IPS-15b (cell line): ENCODE data around the gene ATXN1.

Source experiments
- H3K27me3 ChIP-seq: one replicate; pipeline ENCODE4 v1.6.1; 2013; ENCODE audit warnings: low read length; ENCODE audit not compliant: control insufficient read depth, insufficient read depth
- H3K36me3 ChIP-seq: one replicate; pipeline ENCODE4 v1.6.1; 2013; ENCODE audit warnings: low read length; ENCODE audit not compliant: control insufficient read depth, insufficient read depth
- H3K4me1 ChIP-seq: one replicate; pipeline ENCODE4 v1.6.1; 2013; ENCODE audit warnings: mild to moderate bottlenecking, low read length; ENCODE audit not compliant: control insufficient read depth, insufficient read depth
- H3K4me3 ChIP-seq: one replicate; pipeline ENCODE4 v1.5.1; 2013; ENCODE audit warnings: low read depth, low read length
- H3K9ac ChIP-seq: one replicate; pipeline ENCODE4 v1.6.1; 2013; ENCODE audit warnings: low read depth, mild to moderate bottlenecking, low read length
- H3K9me3 ChIP-seq: one replicate; pipeline ENCODE4 v1.6.1; 2013; ENCODE audit warnings: mild to moderate bottlenecking, low read length; ENCODE audit not compliant: control insufficient read depth, insufficient read depth

ATXN1 gene

DNA sequence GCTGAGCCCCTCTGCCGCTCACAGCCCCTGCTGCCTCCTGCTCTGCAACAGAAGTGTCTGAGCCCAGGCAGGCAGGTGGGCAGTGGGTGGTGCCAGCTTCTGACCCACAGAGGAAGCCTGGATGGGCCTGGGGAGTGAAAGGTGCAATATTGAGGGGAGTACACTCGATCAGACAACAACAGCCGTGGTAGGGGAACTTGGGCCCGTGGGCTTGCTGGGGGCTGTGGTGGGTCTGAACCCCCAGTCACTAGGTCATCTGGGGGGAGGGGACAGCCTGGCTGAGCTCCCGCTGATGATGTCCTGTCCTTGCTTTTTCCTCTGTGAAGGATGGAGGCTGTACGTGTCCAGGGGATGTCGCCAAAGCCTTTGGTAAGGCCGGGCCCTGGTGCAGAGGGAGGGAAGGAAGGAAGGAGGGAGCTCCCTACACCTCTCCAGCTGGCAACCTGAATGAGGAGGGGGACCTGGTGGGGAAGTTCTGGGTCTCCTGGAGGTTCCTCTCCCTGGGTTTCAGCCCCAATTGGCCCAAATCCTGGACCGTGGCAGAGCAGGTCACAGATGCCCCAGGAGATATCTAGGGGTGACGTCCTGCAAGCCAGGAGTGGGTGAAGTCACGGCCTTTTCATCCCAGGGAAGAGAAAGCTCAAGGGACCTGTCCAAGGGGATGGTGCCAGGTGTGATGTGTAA is 475.7 kb downstream of the ATXN1 start:
- H3K4me1 ChIP-seq, result peaks cover under 1% of the 10 kb centered on the region
- H3K9ac ChIP-seq, result no peak overlapping the region
- no peak overlapping the region for H3K4me3 ChIP-seq
- H3K36me3 ChIP-seq, result no peaks in the 10 kb centered on the region
- no peaks in the 10 kb centered on the region for H3K27me3 ChIP-seq
- H3K9me3 ChIP-seq, result no peaks in the 10 kb centered on the region

DNA sequence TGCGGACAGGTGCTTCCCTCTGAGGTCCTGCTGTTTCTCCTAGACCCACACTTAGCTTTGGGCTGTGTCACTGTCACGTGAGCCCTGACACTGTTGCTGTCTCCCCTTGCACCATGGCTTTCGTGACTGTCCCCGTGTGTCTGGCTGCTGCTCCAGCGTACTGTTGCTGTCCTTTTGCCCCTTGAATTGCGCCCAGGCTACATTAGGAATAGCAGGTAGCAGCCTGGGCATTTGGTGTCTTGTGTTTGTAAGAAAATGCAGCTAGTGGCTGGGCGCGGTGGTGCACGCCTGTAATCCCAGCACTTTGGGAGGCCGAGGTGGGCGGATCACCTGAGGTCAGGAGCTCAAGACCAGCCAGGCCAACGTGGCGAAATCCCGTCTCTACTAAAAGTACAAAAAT is 476.8 kb downstream of the ATXN1 start:
- no peak overlapping the region for H3K4me3 ChIP-seq
- H3K4me1 ChIP-seq, result no peaks in the 10 kb centered on the region
- H3K27me3 ChIP-seq, result no peaks in the 10 kb centered on the region
- H3K36me3 ChIP-seq, result no peaks in the 10 kb centered on the region
- H3K9ac ChIP-seq, result no peak overlapping the region
- no peaks in the 10 kb centered on the region for H3K9me3 ChIP-seq

DNA sequence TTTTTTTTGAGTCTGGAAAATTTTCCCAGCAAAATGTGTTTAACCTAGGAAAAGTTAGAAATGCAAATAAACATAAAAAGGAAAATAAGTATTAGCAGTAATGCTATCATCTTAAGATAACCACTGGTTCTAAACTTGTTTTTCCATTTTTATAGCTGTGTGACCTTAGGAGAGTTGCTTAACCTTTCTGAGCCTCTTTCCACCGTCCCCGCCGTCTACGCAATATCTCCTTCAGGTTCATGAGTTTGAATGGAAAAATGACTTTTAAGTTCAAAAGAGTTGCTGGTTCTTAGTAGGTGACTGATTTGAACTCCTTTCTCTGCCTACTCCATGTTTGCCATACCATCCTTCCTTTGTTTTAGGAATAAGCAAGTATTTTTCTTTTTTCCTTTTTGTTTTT is 478.9 kb downstream of the ATXN1 start:
- no peak overlapping the region for H3K4me3 ChIP-seq
- peaks cover 3% of the 10 kb centered on the region for H3K4me1 ChIP-seq
- H3K9me3 ChIP-seq, result no peaks in the 10 kb centered on the region
- no peaks in the 10 kb centered on the region for H3K27me3 ChIP-seq
- H3K36me3 ChIP-seq, result no peaks in the 10 kb centered on the region
- no peak overlapping the region for H3K9ac ChIP-seq

DNA sequence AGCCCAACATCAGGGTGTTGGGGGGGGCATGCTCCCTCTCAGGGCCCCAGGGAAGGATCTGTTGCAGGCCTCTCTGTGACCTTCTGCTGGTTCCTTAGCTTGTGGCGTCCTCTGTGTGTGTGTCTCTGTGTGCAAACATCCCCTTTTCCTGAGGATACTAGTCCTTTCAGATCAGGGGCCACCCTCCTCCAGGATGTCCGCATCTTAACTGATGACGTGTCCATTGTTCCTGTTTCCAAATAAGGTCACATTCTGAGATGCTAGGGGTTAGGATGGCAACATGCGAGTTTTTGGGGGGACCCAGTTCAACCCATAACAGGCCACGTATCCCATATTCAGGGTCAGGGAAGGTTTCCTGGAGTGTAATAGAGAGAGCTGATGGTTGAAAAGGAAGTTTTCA is 482.0 kb downstream of the ATXN1 start:
- Histone ChIP-seq H3K27me3 (no peaks in the 10 kb centered on the region), H3K9ac (no peak overlapping the region), H3K4me1 (peaks cover 5% of the 10 kb centered on the region), H3K4me3 (no peak overlapping the region), H3K36me3 (no peaks in the 10 kb centered on the region), H3K9me3 (no peaks in the 10 kb centered on the region)

DNA sequence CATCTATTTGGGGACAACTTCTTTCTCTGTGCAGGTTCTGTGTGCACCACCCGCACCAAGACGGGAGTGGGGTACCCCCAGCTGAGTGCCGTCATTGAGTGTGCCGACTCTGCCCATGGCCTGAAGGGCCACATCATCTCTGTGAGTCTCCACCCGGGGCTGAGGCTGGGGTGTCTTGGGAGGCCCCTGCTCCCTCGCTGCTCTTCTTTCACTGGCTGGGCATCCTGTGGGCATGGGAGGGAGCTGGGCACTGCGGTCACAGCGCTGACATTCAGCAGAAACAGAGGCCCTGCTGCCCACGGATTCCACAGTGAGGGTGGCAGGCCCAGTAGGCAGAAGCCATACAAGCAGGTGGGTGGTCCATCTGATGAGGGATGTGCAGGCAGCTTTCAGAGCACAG is 482.5 kb downstream of the ATXN1 start:
- peaks cover 5% of the 10 kb centered on the region for H3K4me1 ChIP-seq
- H3K9ac ChIP-seq, result no peak overlapping the region
- no peaks in the 10 kb centered on the region for H3K9me3 ChIP-seq
- H3K4me3 ChIP-seq, result no peak overlapping the region
- H3K27me3 ChIP-seq, result no peaks in the 10 kb centered on the region
- H3K36me3 ChIP-seq, result no peaks in the 10 kb centered on the region

DNA sequence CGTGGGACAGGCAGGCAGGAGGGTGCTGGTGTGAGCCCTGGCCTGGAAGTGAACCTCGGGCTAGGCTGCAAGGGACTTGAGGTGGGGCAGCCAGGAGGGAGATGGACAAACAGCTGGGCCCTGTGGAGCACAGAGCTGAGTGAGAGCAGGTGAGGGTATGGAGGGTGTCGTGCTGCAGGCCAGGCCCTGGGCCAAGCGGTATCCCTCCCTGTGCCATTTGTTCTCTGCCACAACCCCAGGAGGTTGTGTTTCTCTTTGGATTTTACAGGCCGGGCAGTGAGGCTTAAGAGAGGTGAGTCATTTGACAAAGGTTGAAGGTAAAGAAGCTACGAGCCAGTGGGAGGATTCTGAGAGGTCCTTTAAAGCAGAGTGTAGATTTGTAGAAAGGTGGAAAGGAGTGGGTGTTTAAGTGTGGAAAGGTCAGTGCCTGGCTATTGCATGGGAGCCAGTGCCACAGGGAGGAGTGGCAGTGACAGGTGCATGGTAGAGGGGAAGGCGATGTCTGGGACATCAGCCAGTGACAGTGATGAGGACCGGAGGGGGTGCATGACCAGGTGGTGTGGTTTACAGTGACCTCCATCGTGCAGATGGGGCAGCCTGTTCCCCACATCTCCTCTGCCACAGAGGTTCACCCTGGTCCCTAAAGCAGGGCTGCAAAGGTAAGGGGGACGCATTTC is 483.1 kb downstream of the ATXN1 start:
- Histone ChIP-seq H3K4me1 (peaks cover 5% of the 10 kb centered on the region), H3K9ac (no peak overlapping the region), H3K36me3 (no peaks in the 10 kb centered on the region), H3K27me3 (no peaks in the 10 kb centered on the region), H3K4me3 (no peak overlapping the region), H3K9me3 (no peaks in the 10 kb centered on the region)

DNA sequence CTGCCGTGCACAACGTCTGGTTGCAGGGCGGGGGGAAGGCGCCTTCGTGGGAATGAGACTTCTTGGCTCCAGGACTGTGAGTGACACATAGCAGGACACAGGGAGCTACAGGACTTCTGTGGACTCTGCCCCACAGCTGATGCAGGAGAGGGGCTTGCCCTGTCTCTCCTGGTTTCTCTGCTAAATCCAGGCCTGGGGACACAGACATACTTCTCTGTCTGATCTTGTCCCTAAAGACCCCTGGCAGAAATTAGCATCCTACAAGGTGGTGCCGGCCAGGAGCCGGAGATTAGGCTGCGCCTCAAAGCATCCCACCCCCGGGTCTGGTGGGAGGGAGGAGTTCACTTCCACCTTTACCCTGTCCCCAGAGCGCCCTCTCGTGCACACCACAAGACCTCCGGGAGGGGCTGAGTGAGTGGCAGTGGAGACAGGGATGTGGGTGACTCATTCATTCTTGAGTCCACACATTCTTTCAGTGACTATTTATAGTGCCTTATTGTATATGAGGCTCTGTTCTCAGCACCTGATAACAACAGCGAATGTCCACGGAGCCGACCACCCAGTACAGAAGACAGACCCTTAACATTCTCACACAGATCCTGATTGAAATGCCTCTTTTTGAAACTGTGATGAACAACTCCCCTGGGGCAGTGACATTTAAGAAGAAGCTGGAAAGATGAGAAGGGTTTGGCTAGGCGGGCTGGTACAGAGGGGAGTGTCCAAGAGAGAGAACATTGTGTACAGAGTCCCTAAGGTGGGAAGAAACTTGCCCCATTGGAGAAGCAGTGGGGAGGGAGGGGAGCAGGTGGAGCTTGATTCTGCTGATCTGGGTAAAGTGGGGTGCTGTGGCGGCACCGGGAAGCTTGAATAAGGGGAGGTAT is 483.9 kb downstream of the ATXN1 start:
- Histone ChIP-seq H3K9ac (no peak overlapping the region), H3K36me3 (no peaks in the 10 kb centered on the region), H3K27me3 (no peaks in the 10 kb centered on the region), H3K4me1 (peaks cover 5% of the 10 kb centered on the region), H3K4me3 (no peak overlapping the region), H3K9me3 (no peaks in the 10 kb centered on the region)

DNA sequence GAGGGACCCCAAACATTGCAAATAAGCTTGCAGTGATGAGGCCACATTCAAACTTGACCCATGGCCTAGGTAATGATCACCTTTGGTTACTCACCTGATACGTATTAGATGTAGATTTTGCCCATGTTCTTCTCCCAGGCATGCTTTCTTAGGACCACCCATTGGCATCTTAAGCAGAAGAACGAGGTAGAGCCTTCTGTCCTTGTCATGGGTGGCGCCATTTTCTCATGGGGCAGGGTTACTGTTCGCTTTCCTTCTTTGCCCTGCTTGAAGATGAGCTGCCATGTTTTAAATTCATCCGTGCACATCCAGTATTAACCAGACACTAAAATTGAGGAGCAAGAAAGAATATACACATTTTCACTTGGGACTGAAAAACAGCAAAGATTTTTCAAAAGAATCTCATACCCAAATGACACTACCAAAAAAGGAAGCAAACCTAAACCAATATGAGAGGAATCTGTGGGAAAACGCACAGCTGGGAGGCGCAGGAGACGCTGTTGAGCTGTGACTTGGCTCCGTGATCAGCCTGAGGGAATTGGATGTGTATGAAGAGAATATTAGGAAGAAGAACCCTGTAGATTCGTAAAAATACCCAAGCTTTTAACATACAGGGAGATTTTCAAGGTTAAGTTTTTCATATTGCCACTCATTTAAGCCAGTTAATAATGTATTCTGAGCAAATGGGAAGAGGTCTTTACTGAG is 486.2 kb downstream of the ATXN1 start:
- Histone ChIP-seq H3K4me3 (no peak overlapping the region), H3K36me3 (no peaks in the 10 kb centered on the region), H3K27me3 (no peaks in the 10 kb centered on the region), H3K4me1 (peaks cover 5% of the 10 kb centered on the region), H3K9ac (no peak overlapping the region), H3K9me3 (no peaks in the 10 kb centered on the region)

DNA sequence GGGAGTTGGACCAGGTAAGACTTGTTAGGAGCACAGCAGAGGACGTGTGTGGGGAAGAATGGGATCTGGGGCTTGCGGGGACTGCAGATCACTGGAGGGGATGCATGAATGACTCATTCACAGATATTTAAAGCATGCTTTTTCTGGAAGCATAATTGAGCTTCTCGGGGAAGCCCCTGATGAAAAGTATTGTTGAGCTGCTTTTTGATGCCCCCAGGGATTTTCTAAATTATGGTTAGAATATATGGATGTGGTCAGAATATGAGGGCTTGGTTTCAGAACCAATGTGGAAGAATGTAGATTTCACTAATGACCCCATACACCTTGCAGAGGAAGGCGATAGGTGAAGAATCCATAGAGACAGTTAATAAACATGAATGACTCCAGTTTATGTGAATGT is 486.8 kb downstream of the ATXN1 start:
- no peak overlapping the region for H3K4me3 ChIP-seq
- no peaks in the 10 kb centered on the region for H3K36me3 ChIP-seq
- peaks cover 5% of the 10 kb centered on the region for H3K4me1 ChIP-seq
- H3K9me3 ChIP-seq, result no peaks in the 10 kb centered on the region
- no peaks in the 10 kb centered on the region for H3K27me3 ChIP-seq
- no peak overlapping the region for H3K9ac ChIP-seq

DNA sequence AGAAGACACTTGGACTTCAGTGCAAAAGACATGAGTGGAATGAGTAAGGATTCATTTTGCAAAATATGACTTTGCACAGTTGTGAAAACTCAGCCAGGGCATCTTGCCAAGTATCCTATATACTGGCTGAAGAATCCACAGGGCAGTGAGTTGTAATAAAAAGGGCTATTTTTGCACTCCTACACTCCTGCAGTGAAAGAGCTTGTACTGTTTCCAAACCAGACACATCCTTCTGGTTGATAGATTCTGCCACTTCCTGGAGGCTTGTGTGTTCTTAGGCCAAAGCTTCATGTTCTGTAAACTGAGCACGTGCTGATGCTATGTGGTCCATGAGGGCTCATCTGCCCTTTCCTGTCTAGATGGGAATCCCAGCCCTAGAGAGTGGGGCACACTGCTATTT is 488.0 kb downstream of the ATXN1 start:
- Histone ChIP-seq H3K36me3 (no peaks in the 10 kb centered on the region), H3K4me1 (peaks cover 5% of the 10 kb centered on the region), H3K27me3 (no peaks in the 10 kb centered on the region), H3K4me3 (no peak overlapping the region), H3K9ac (no peak overlapping the region), H3K9me3 (no peaks in the 10 kb centered on the region)

DNA sequence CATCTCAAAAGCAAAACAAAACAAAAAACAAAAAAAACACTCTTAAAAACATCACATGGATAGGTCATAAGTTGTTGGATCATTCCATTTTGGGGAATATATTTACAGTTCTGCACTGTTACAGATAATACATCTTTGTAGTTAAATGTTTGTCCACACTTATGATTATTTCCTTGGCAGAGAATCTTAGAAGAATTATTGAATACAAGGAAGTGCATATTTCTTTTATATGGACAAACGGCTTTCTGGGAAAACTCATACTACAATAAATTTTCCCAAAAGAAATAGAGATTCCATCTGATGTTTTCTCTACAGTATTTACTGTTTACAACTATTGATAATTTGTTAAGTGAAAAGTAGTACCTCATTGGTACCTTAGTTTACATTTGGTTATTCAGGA is 489.1 kb downstream of the ATXN1 start:
- no peaks in the 10 kb centered on the region for H3K9me3 ChIP-seq
- H3K9ac ChIP-seq, result no peak overlapping the region
- H3K4me1 ChIP-seq, result peaks cover 2% of the 10 kb centered on the region
- H3K36me3 ChIP-seq, result no peaks in the 10 kb centered on the region
- no peak overlapping the region for H3K4me3 ChIP-seq
- no peaks in the 10 kb centered on the region for H3K27me3 ChIP-seq
